WI38 (cell line): ENCODE data around the gene PDGFD.
"Not testable (repeated sequence)": the region's sequence is repeated elsewhere in the genome, so short reads cannot be mapped to it uniquely, and the experiment has no call there.

Experiments used
- H3K4me3 ChIP-seq: 2 replicates; pipeline ENCODE4 v1.5.1; 2011; ENCODE audit warnings: low read depth, mild to moderate bottlenecking, control low read depth, low read length
- TF ChIP-seq, protein P1 (sequence below): IDR thresholded peaks from 2 replicates; pipeline ENCODE4 v1.5.1; 2012; ENCODE audit warnings: low read depth, mild to moderate bottlenecking, control low read depth, low read length

Gene PDGFD

DNA sequence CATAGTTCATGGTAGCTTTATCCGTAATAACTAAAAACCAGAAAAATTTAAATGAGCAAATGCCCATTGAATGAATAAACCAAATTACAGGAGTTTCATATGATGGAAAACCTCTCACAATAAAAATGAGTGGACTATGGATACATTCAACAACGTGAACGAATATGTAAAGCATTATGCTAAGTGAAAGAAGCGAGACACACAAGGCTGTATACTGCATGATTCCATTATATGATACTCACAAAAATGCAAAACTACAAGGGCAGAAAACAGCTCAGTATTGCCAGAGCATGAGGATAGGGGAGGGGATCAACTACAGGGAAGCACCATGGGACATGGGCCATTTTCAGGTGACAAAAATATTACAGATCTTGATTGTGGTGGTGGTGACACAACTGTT, 105.3 kb downstream of the PDGFD start:
- H3K4me3 ChIP-seq: no peak overlapping the region
- TF ChIP-seq, protein P1, sequence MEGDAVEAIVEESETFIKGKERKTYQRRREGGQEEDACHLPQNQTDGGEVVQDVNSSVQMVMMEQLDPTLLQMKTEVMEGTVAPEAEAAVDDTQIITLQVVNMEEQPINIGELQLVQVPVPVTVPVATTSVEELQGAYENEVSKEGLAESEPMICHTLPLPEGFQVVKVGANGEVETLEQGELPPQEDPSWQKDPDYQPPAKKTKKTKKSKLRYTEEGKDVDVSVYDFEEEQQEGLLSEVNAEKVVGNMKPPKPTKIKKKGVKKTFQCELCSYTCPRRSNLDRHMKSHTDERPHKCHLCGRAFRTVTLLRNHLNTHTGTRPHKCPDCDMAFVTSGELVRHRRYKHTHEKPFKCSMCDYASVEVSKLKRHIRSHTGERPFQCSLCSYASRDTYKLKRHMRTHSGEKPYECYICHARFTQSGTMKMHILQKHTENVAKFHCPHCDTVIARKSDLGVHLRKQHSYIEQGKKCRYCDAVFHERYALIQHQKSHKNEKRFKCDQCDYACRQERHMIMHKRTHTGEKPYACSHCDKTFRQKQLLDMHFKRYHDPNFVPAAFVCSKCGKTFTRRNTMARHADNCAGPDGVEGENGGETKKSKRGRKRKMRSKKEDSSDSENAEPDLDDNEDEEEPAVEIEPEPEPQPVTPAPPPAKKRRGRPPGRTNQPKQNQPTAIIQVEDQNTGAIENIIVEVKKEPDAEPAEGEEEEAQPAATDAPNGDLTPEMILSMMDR: no peak

DNA sequence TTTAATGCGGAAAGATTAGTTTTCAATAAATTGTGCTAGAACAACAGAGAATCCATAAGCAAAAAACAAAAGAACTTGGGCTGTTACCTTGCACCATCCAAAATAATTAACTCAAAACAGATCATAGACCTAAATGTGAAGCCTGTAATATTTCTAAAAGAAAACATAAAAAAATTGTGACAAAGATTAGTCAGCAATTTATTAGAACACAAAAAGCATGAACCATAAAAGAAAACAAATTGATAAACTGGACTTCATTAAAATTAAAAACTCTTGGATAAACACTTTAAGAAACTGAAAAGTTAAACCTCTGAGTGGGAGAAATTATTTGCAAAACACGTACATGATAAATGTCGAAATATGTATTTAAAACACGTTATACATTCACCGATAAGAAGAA, 106.0 kb downstream of the PDGFD start:
- H3K4me3 ChIP-seq: no peak overlapping the region
- TF ChIP-seq, protein P1: no peak

DNA sequence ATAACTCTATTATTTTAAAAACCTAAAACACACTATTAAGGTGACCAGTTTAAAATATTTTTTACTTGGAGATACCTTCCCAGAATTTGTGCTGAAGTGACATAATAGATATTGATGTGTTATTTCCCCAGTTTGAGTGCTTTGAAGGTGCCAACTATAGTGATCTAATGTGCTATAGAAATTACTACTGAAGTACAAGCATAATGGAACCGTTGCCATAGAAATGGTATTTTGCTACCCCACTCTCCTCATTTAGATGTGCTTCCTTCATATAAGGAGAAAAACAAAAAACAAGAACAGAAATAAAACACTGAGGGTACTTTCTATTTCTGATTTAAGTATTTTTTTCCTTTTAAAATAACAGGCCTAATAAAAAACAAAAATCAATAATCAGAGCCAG, 108.4 kb downstream of the PDGFD start:
- no peak overlapping the region for H3K4me3 ChIP-seq
- TF ChIP-seq, protein P1: no peak

DNA sequence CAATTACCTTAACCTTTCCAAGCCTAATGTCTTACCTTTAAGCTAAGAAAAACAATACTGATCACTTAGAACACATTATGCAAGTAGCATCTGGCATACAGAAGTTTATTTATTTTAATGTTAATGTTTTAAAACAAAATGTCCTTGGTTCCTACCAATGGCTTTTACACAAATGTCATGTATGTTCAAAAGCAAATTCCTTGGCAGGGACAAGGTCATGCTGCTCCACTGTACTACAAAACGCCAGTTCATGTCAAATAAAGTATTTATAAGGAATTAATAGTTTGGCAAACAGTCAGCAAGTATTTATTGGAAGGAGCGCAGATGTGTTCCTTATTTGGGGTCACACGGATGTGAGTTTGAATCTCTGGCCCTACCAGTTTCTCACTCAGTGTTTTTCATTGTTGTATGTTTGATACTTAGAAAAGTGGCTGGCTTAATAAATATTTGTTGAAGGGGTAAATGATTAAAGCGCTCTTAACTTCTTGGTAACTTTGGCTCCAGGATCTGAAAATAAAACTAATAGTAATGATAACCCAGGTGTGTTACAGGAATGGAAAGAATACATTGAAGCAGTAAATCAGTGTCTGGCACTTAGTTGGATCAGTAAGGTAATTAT, 108.9 kb downstream of the PDGFD start:
- H3K4me3 ChIP-seq: no peak overlapping the region
- TF ChIP-seq, protein P1: no peak

DNA sequence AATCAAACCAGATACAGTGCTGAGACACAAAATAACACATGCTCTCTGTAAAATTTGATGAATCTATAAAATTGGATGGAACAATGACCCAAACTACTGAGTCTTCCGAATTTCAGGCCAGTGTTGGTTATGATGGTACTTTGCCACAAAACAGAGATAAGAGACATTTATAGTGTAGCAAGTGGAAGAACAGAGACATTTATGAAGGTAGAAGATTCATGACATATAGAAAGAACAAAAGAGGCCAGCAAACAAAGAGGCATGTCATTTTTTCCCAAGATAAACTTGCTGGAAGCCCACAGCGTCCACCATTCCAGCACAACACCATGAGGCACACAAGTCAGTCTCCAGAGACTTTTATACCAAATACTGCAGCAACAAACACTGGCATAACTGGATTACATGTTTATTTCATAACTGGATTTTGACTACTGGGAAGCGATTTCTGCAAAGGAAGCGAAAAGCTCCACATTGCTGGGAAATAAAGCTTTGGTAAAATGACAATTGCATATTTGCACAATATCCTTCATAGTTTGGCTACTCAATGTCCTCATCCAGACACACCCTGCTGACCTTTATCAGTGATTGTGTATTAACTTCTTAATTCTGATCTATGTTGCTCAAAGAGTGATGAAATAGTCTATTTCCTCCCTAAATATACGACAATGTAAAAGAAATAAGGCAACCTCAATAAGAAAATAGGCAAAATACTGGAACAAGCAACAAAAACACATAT, 110.0 kb downstream of the PDGFD start:
- TF ChIP-seq, protein P1: no peak
- no peak overlapping the region for H3K4me3 ChIP-seq

DNA sequence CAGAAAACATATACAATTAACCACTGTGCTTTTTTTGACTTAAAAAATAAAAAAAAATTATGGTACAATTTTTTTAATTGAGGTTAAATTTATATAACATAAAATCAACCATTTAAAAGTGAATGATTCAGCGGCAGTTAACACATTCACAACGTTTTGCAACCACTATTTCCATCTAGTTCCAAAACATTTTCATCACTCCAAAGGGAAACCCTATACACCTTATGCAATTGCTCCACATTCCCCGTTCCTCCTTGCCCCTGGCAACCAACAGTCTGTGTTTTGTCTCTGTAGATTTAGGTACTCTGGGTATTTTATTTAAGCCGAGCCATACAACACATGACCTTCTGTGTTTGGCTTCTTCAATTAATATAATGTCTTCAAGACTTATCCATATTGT, 112.2 kb downstream of the PDGFD start:
- no peak overlapping the region for H3K4me3 ChIP-seq
- TF ChIP-seq, protein P1: no peak

DNA sequence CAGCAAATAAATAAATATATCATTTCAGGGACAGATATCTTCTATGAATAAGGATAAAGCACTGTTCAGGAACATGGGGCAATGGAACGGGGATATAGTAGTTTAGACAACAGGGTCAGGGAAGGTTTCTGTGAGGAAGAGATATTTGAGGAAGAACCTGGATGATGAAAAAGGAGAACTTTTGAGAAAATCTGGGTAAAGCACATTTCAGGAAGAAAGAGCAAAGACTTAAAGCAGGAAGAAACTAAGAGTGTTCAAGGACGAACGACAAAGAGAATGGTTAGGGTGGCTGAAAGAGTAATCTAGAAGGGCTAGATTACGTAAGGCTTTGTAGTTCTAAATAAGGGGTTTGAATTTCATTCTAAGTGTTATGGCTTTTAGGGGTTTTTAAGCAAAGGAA, 114.8 kb downstream of the PDGFD start:
- TF ChIP-seq, protein P1: no peak
- H3K4me3 ChIP-seq: no peak overlapping the region

DNA sequence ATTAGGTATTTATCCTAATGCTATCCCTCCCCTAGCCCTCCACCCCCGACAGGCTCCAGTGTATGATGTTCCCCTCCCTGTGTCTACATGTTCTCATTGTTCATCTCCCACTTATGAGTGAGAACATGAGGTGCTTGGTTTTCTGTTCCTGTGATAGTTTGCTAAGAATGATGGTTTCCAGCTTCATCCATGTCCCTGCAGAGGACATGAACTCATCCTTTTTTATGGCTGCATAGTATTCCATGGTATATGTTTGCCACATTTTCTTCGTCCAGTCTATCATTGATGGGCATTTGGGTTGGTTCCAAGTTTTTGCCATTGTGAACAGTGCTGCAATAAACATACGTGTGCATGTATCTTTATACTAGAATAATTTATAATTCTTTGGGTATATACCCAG, 117.1 kb downstream of the PDGFD start:
- H3K4me3 ChIP-seq: not testable (repeated sequence)
